Astrocyte of the spinal cord (primary cell): ENCODE data around the gene OVCH2.

Experiments
- DNase-seq: peaks from one replicate; pipeline ENCODE4 v3.0.0; 2011; ENCODE audit warnings: low read depth, low spot score
- H3K4me3 ChIP-seq: 2 replicates; pipeline ENCODE4 v1.5.1; 2011; ENCODE audit warnings: low read depth, mild to moderate bottlenecking, low read length, moderate library complexity
- in situ Hi-C: cut with HindIII; loops from 2 replicates; pipeline ENCODE4 v1.10.0; 2017; ENCODE audit warnings: low sequenced_read_pairs
- TF ChIP-seq, protein P1 (sequence below): IDR thresholded peaks from 2 replicates; pipeline ENCODE4 v1.5.1; 2012; ENCODE audit warnings: low read depth, mild to moderate bottlenecking, low read length, inconsistent platforms

The OVCH2 gene

DNA sequence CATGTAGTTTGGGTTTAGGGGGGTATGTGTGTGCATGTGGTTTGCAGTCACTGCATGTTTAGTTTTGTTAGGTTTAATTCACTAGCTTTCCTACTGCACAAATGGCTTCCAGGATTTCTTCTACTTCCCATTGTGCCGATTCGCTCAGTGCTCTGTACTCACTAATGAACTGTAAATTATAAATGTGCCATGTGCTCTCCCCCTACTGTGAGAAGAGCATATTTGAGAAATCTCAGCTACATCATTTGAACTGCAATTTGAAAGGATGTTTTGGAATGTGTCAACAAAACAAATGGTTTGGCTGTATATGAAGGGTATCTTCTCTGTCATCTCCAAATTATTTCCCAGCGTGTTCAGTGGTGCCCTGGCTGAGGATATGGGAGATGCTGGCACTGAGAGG, 61.1 kb downstream of the OVCH2 start:
- DNase-seq: no peak
- TF ChIP-seq, protein P1, sequence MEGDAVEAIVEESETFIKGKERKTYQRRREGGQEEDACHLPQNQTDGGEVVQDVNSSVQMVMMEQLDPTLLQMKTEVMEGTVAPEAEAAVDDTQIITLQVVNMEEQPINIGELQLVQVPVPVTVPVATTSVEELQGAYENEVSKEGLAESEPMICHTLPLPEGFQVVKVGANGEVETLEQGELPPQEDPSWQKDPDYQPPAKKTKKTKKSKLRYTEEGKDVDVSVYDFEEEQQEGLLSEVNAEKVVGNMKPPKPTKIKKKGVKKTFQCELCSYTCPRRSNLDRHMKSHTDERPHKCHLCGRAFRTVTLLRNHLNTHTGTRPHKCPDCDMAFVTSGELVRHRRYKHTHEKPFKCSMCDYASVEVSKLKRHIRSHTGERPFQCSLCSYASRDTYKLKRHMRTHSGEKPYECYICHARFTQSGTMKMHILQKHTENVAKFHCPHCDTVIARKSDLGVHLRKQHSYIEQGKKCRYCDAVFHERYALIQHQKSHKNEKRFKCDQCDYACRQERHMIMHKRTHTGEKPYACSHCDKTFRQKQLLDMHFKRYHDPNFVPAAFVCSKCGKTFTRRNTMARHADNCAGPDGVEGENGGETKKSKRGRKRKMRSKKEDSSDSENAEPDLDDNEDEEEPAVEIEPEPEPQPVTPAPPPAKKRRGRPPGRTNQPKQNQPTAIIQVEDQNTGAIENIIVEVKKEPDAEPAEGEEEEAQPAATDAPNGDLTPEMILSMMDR: no peak
- H3K4me3 ChIP-seq: no peak overlapping the region
- in situ Hi-C loops: no loop called here

GRCh38 chr11:7643314-7643713, 63.0 kb downstream of the OVCH2 start:
- DNase-seq: no peak
- no peak overlapping the region for H3K4me3 ChIP-seq
- in situ Hi-C loops: no loop called here
- TF ChIP-seq, protein P1: no peak

DNA sequence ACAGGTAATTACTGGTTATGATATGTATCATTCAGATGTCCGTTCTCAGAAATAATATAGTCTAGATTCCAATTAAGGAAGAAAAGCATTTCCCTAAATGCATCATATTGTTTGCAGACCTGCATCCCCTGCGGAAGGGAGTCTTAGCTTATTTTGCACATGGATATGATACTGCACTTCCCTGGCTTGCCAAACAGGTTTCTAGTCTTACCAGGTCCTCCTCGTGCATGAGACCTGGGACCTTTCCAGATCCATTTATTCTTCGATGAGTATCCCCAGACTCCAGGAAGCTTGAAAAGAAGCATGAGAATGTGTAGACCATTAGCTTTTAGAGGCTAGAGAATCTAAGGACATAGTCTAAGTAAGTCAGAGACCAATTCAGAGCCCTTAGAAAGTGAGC, 63.5 kb downstream of the OVCH2 start:
- TF ChIP-seq, protein P1: no peak
- DNase-seq: no peak
- no peak overlapping the region for H3K4me3 ChIP-seq
- in situ Hi-C loops: no loop called here

DNA sequence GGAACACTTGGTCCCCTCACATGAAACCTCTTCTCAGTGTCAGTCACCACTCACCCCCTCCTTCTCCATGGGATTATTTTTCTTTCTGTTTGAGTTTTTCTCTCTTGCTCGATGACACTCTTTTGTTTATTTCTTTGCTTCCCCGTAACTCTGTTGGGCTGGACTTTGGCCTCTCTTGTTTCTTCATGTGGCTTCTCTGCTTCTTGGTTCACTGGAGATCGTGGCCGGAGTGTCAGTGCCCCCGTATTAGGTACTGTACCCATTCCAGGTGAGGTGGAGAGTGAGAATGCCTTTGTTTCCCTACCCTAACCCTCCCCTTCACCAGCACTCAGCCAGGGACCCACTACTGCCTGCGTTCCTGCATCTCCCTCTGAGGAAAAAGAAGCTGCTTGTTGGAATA, 65.5 kb downstream of the OVCH2 start:
- no peak for DNase-seq
- in situ Hi-C loops: no loop called here
- H3K4me3 ChIP-seq: no peak overlapping the region
- TF ChIP-seq, protein P1: no peak

GRCh38 chr11:7639643-7640025, 66.6 kb downstream of the OVCH2 start:
- TF ChIP-seq, protein P1: no peak
- no peak for DNase-seq
- no peak overlapping the region for H3K4me3 ChIP-seq
- in situ Hi-C loops: no loop called here
